Duodenal mucosa (tissue), 2 donors: ENCODE measurements around the gene ATP6AP2.
A peak's percentile ranks its signal among the peaks of the same experiment; 100 is the strongest.

ENCODE experiments used
- H3K27ac ChIP-seq: one replicate; pipeline ENCODE4 v1.7.0; 2013; ENCODE audit warnings: low read depth, low read length
- H3K27me3 ChIP-seq, 2 donors: one replicate each; pipeline ENCODE4 v1.7.0; 2013; ENCODE audit warnings: low read length in 2 of 2, control low read depth in 1 of 2; ENCODE audit not compliant: insufficient read depth in 2 of 2, control insufficient read depth in 1 of 2
- H3K36me3 ChIP-seq, 2 donors: one replicate each; pipeline ENCODE4 v1.7.0; 2013; ENCODE audit warnings: low read length in 2 of 2, control low read depth in 1 of 2; ENCODE audit not compliant: insufficient read depth in 2 of 2, control insufficient read depth in 1 of 2
- H3K4me1 ChIP-seq, 2 donors: one replicate each; pipeline ENCODE4 v1.7.0; 2013; ENCODE audit warnings: low read length in 2 of 2, control low read depth in 1 of 2; ENCODE audit not compliant: insufficient read depth in 2 of 2, control insufficient read depth in 1 of 2
- H3K4me3 ChIP-seq, 2 donors: one replicate each; pipeline ENCODE4 v1.7.0; 2013; ENCODE audit warnings: low read length in 2 of 2, low read depth in 1 of 2
- H3K9ac ChIP-seq, 2 donors: one replicate each; pipeline ENCODE4 v1.7.0; 2013; ENCODE audit warnings: low read length in 2 of 2, low read depth in 1 of 2
- H3K9me3 ChIP-seq, 2 donors: one replicate each; pipeline ENCODE4 v1.7.0; 2013; ENCODE audit warnings: low read length in 2 of 2, control low read depth in 1 of 2; ENCODE audit not compliant: control insufficient read depth in 1 of 2

The ATP6AP2 gene

DNA sequence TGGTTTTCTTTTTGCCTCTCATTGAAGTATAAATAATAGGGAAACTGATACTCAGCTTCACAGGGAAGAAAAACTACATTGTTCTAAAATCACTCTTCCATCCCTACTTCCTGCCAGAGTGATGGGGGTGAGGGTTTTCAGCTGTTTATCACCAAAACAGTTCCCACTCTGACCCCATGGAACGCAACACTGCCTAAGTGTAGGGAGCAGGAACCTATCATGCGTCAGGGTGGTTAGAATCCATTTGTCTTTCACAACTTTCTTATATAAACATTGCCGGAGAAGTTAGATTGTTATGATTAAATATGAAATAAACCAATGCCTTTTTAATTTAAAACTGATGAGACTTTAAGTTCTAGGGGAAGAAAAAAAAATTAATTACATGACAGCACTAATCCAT lies 26.6 kb downstream of the ATP6AP2 start:
- Histone ChIP-seq H3K4me3 (no peak overlapping the region), H3K27me3 (no peaks in the 10 kb centered on the region), H3K9ac (no peak overlapping the region), H3K4me1 (no peaks in the 10 kb centered on the region), H3K9me3 (no peaks in the 10 kb centered on the region), H3K27ac (no peak overlapping the region), H3K36me3 (peaks cover 0 to 3% of the 10 kb centered on the region in 2 donors)

DNA sequence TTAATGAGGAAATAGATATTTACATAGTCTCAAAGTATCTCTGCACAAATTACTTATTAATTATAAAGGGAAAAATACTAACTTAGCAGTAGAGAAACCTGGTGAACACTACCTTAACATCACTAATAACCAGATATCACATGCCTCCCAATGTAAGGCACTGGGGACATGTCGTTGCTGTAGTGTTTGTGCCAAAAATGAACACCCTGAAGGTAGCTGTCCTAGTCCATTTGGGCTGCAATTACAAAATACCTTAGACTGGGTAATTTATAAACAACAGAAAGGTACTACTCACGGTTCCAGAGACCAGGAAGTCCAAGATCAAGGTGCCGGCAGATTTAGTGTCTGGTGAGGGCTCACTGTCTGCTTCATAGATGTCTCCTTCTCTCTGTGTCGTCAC lies 31.7 kb downstream of the ATP6AP2 start:
- Histone ChIP-seq H3K9me3 (no peaks in the 10 kb centered on the region), H3K9ac (no peak overlapping the region), H3K4me3 (no peak overlapping the region), H3K27me3 (no peaks in the 10 kb centered on the region), H3K4me1 (no peaks in the 10 kb centered on the region), H3K36me3 (no peaks in the 10 kb centered on the region), H3K27ac (no peak overlapping the region)

DNA sequence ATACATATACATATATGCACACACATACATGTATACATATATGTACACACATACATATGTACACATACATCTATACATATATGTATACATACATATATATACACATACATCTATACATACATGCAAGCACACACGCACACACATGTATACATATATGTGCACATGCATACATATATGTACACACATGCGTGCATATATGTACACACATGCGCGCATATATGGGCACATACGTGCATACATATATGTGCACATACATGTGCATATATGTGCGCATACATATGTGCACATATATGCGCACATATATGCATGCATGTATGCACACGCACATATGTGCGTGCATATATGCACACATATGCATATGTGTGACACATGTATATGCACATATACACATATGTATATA lies 35.2 kb downstream of the ATP6AP2 start:
- H3K27me3 ChIP-seq: no peaks in the 10 kb centered on the region
- no peaks in the 10 kb centered on the region for H3K36me3 ChIP-seq
- H3K9me3 ChIP-seq: no peaks in the 10 kb centered on the region
- H3K4me3 ChIP-seq: no peak overlapping the region
- no peak overlapping the region for H3K9ac ChIP-seq
- no peaks in the 10 kb centered on the region for H3K4me1 ChIP-seq
- no peak overlapping the region for H3K27ac ChIP-seq

DNA sequence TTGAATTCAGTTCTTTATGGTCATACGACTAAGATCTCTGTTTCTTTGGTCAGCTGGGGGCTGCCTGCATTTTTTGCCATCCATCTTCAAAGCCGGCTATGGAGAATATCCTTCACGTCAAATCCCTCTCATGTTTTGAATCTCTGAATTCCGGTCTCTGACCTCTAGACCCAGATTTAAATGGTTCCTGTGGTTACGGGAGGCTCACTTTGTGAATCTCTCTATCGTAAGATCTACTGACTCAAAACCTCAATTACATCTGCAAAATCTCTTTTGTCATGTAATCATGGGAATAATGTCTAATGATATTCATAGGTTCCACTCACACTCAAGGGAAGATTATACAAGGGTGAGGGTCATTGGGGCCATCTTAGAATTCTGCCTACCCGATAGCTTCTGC lies 36.8 kb downstream of the ATP6AP2 start:
- no peak overlapping the region for H3K9ac ChIP-seq
- H3K36me3 ChIP-seq: no peaks in the 10 kb centered on the region
- no peak overlapping the region for H3K4me3 ChIP-seq
- H3K9me3 ChIP-seq: no peaks in the 10 kb centered on the region
- H3K4me1 ChIP-seq: no peaks in the 10 kb centered on the region
- H3K27ac ChIP-seq: no peak overlapping the region
- H3K27me3 ChIP-seq: no peaks in the 10 kb centered on the region

DNA sequence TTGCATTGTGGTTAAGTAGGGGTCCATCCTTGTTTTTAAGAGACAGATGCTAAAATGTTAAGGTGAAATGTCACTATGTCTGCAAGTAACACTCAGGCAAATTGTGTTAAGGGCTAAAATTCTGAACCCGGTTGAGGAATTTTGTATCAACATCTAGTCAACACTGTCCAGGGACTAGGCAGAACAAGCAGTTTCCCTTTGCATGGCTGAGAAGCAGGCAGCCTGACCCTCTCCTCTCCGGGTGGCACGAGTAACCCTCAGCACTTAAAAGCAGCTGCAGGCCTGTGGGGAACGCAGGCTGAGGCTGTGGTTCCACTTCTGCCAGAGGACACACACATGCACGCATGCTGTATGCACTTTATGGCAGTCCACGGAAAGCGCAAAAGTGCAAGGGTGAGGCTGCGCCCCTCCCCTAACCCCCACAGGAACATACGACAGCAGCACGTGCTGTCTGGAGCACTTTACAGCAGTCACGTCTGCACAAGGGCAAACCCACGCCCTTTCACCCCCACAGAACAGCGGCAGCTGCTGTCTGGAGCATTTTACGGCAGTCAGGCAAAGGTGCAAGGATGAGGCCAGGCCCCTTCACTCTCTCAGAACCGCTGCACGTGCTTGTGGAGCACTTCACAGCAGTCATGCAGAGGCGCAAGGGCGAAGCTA lies 41.8 kb downstream of the ATP6AP2 start:
- H3K36me3 ChIP-seq: peaks cover 3% of the 10 kb centered on the region in 2 donors
- H3K4me3 ChIP-seq: peak overlapping the region in 1 of 2 donors; percentile 32
- H3K27ac ChIP-seq: no peak overlapping the region
- H3K4me1 ChIP-seq: no peaks in the 10 kb centered on the region
- no peaks in the 10 kb centered on the region for H3K9me3 ChIP-seq
- H3K9ac ChIP-seq: no peak overlapping the region
- H3K27me3 ChIP-seq: no peaks in the 10 kb centered on the region

DNA sequence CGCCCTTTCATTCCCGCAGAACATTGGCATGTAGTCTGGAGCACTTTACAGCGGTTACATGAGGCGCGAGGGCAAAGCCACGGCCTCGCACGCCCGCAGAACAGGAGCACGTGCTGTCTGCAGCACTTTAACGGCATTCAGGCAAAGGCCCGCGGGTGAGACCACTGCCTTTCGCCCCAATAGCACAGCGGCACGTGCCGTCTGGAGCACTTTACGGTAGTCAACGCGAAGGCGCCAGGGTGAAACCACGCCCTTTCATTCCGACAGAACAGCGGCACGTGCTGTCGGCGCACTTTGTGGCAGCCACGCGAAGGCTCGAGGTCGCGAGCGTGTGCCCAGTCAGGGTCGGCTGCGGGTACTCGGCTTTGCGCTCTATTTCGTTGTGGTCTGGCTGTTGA lies 42.4 kb downstream of the ATP6AP2 start, which contains the start of gene MPC1L:
Gene MPC1L (plus strand): TSS at position 290 of the 398 bp plus-strand sequence. CDS start 138 bp downstream, outside the sequence.
- no peak within 1 kb of the TSS for H3K27ac ChIP-seq
- H3K9ac ChIP-seq: no peak within 1 kb of the TSS
- H3K4me3 ChIP-seq: peak within 1 kb of the TSS in 1 of 2 donors; percentile 32
- peaks cover 5 to 6% of the 10 kb centered on the region in 2 donors for H3K36me3 ChIP-seq
- H3K27me3 ChIP-seq: no peaks in the 10 kb centered on the region
- H3K9me3 ChIP-seq: no peaks in the 10 kb centered on the region
- no peaks in the 10 kb centered on the region for H3K4me1 ChIP-seq

DNA sequence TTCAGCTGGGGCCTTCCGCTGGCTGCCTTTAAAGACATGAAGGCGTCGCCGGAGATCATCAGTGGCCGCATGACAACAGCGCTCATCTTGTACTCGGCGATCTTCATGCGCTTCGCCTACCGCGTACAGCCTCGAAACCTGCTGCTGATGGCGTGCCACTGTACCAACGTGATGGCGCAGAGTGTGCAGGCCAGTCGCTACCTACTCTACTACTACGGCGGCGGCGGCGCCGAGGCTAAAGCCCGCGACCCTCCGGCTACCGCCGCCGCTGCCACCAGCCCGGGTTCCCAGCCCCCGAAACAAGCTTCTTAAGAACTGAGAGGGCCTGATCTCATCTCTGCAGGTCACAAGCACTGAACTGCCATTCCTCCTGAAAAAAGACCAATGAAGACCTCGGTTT lies 42.9 kb downstream of the ATP6AP2 start:
- peaks cover 5 to 11% of the 10 kb centered on the region in 2 donors for H3K36me3 ChIP-seq
- no peak overlapping the region for H3K4me3 ChIP-seq

DNA sequence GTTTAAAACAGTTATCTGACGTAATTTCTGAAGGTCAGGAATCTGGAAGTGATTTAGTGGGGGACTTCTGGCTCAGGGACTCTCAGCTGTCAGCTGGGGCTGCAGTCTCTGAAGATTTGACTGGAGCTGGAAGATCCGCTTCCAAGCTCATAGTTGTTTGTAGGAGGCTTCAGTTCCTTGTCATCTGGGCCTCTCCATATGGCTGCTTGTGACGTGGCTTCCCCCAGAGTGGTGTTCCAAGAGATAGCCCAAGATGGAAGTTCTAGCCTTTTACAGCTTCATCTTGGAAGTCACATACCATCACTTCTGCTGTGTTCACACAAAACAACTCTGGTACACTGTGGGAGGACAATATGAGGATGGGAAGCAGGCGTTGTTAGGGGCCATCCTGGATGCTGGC lies 44.5 kb downstream of the ATP6AP2 start:
- Histone ChIP-seq H3K9me3 (no peaks in the 10 kb centered on the region), H3K4me3 (no peak overlapping the region), H3K9ac (no peak overlapping the region), H3K4me1 (no peaks in the 10 kb centered on the region), H3K27me3 (no peaks in the 10 kb centered on the region), H3K27ac (no peak overlapping the region), H3K36me3 (peaks cover 5 to 24% of the 10 kb centered on the region in 2 donors)

More for the DNA sequence above, 42.9 kb downstream of the ATP6AP2 start:
- Histone ChIP-seq H3K4me1 (no peaks in the 10 kb centered on the region), H3K9me3 (no peaks in the 10 kb centered on the region), H3K9ac (no peak overlapping the region), H3K27me3 (no peaks in the 10 kb centered on the region), H3K27ac (no peak overlapping the region)

DNA sequence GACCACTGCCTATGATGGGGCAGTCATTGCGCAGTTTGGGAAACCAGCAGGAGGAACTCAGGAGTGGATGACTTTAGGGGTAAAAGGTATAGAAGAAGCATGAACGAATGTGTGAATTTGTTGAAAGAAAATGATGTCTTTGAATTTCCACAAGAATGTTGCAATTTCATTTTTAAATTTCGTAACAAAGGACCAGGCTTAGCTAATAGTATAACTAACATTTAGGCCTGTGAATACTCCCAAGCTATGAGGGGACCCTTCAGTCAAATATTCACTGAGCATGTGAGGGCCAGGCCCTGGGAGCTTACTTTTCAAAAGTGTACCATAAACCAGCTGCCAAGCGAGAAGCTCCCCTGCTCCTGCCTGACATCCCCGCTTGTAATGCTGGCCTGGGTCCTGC lies 47.7 kb downstream of the ATP6AP2 start:
- Histone ChIP-seq H3K27ac (no peak overlapping the region), H3K9me3 (no peaks in the 10 kb centered on the region), H3K4me1 (no peaks in the 10 kb centered on the region), H3K9ac (no peak overlapping the region), H3K4me3 (no peak overlapping the region), H3K36me3 (peaks cover 18 to 50% of the 10 kb centered on the region in 2 donors), H3K27me3 (no peaks in the 10 kb centered on the region)

DNA sequence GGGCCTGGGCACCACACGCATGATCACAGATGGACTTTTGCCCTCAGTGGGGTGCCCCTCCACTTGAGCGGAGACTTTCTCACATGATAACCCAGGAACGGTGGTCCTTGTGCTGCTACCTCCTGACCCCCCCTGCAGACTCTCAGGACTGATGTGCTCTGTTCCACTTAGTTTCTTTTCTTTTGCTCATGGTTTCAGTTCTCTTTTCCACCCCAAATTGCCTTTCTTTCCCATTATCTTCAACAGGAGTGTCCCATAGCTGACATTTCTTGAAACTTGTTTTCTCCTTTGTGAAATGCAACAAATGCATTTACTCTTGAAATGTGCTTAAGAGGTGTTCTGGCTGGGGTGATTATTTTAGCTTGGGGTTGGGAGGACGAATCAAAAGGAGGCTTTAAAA lies 51.4 kb downstream of the ATP6AP2 start:
- Histone ChIP-seq H3K27ac (no peak overlapping the region), H3K36me3 (peaks cover 28 to 84% of the 10 kb centered on the region in 2 donors), H3K9me3 (no peaks in the 10 kb centered on the region), H3K4me3 (no peak overlapping the region), H3K9ac (no peak overlapping the region), H3K4me1 (no peaks in the 10 kb centered on the region), H3K27me3 (no peaks in the 10 kb centered on the region)
